Choroid plexus epithelial cell (primary cell): ENCODE measurements around the gene CRADD.
A peak's percentile ranks its signal among the peaks of the same experiment; 100 is the strongest.
"Not testable (repeated sequence)": the region's sequence is repeated elsewhere in the genome, so short reads cannot be mapped to it uniquely, and the experiment has no call there.

Experiments
- DNase-seq: peaks from one replicate; pipeline ENCODE4 v3.0.0-alpha.2; 2010; ENCODE audit warnings: low read depth
- H3K4me3 ChIP-seq: 2 replicates; pipeline ENCODE4 v1.5.1; 2011; ENCODE audit warnings: low read depth, mild to moderate bottlenecking, control low read depth, low read length, moderate library complexity
- TF ChIP-seq, protein P1 (sequence below): conservative IDR thresholded peaks from 2 replicates; pipeline ENCODE4 v1.5.1; 2011; ENCODE audit warnings: low read depth, mild to moderate bottlenecking, control low read depth, inconsistent platforms, low read length, moderate library complexity

CRADD gene

DNA sequence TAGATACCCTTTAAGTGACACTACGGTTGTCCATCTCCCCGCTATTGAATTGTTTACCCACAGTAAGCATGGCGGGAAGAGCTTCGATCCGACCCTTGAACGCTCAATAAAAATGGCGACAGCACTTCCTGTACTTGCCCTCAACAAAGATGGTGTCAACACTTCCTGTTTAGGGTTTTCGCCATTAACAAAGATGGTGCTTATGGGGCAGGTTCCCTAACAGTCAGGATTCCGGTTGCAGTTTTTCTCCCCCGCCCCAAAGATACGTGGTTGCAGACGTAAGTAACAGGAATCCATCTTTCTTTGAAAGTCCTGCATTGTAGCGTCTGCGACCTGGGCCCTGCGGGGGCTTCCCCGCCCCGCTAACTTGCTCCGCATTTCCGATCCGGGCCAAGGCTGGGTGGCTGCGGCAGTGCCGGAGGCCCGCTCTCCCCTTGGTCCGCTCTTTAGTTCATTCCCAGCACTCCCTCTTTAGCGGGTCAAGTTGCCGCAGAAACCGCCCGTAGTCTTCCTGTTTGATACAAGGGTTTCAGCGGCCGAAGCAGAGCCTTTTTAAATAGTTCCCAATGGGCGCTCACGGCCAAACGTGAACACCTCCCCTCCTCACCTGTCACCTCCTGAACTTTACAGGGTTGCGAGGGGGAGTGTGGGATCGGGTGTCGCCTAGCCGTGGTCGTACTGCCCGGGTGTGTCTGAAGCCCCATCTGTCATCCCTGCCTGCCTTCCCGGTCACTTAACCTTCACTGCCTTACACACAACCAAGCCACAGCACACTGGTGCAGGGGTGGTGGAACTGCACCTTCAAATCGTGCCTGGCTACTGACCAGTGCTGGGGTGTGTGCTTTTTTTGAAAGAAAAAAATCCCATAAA, at the start of gene CRADD:
Gene CRADD, plus strand, starts transcription at position 181 of the 870 bp plus-strand sequence.
- peak; percentile 99 for DNase-seq
- TF ChIP-seq, protein P1, sequence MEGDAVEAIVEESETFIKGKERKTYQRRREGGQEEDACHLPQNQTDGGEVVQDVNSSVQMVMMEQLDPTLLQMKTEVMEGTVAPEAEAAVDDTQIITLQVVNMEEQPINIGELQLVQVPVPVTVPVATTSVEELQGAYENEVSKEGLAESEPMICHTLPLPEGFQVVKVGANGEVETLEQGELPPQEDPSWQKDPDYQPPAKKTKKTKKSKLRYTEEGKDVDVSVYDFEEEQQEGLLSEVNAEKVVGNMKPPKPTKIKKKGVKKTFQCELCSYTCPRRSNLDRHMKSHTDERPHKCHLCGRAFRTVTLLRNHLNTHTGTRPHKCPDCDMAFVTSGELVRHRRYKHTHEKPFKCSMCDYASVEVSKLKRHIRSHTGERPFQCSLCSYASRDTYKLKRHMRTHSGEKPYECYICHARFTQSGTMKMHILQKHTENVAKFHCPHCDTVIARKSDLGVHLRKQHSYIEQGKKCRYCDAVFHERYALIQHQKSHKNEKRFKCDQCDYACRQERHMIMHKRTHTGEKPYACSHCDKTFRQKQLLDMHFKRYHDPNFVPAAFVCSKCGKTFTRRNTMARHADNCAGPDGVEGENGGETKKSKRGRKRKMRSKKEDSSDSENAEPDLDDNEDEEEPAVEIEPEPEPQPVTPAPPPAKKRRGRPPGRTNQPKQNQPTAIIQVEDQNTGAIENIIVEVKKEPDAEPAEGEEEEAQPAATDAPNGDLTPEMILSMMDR, result no peak
- H3K4me3 ChIP-seq, result peak within 1 kb of the TSS; percentile 77

DNA sequence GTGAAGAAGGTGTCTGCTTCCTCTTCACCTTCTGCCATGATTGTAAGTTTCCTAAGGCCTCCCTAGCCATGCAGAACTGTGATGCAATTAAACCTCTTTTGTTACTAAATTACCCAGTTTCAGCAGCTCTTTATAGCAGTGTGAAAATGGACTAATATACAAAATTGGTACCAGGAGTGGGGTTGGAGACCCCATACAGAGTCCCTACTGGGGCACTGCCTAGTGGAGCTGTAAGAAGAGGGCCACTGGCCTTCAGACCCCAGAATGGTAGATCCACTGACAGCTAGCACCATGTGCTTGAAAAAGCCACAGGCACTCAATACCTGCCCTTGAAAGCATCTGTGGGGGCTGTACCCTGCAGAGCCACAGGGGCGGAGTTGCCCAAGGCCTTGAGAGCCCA, 44.8 kb upstream of the CRADD start:
- no peak for DNase-seq
- TF ChIP-seq, protein P1, result no peak
- no peak overlapping the region for H3K4me3 ChIP-seq

DNA sequence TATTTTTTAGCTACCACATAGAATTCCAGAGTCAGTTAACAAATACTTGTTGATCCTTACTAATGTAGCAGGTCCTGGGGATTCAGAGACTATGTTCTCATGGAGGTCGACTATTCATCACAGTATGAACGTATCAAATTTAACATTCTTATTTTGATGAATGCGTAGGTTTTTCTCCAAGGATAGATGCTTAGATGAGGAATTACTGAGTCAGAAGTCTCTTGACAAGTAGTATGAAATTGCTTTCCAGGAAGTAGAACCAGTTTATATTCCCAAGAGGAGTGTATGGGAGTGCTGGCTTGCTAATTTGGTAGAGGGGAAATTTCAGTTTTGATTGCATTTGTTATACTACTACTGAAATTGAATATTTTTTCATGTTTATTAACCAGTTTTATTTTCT, 42.8 kb upstream of the CRADD start:
- H3K4me3 ChIP-seq, result no peak overlapping the region
- TF ChIP-seq, protein P1, result no peak
- DNase-seq, result peak; percentile 53

DNA sequence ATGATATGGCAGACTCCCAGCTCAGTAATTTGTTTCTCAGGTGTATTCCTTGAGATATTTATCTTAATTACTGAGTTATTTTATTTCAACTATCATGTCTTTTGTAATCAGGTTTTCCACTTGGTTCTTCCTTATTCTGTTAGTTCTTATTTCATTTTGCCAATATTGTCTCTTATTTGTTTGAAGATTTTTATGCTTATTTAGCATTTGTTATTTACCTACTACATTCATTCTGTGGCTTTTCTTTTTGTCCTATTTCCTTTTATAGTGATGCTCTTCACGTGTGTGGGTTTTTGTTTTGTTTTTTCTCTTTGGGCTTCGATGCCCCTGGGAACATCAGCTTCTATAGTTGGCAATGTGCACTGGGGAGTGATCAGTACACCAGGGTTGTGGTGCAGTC, 40.5 kb upstream of the CRADD start:
- DNase-seq, result no peak
- TF ChIP-seq, protein P1, result no peak
- H3K4me3 ChIP-seq, result no peak overlapping the region

DNA sequence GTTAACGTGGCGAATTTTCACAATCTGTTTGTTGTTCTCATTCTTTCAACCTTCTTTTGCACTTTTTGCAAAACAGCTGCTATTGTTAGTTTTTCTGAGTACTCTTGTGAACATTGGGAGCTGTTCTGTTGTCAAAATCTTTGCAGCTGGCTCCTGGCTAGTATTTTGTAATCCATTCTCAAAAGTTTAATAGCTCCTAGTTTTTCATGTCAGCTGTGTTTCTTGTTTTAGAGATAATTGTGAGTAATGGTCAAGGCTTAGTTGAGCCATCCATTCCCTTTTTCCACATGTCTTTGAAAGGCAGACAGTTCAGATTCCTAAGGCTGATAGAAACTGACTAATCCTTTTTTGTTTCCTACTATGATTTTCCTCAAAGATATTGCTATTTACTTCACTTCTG, 39.1 kb upstream of the CRADD start:
- no peak for DNase-seq
- no peak overlapping the region for H3K4me3 ChIP-seq
- TF ChIP-seq, protein P1, result no peak

DNA sequence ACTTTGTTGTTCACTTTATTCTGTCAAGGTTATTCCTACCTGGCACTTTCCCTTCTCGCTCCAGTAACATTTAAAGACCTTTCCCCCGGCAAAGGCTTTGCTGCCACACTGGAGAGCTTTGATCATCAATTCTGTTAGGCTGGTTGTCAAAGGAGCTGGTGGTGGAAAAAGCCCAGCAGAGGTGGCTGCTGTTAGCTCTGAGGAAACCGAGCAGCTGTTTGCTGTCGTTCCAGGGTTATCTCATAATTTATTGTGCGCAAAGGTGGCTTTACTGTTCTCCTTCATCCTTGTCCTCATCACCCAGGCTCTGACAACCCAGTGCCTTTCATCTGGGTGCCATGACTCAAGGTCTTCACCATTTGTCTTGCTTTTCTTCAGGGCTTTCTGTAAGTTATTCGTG, 38.2 kb upstream of the CRADD start:
- DNase-seq, result no peak
- TF ChIP-seq, protein P1, result no peak
- no peak overlapping the region for H3K4me3 ChIP-seq

DNA sequence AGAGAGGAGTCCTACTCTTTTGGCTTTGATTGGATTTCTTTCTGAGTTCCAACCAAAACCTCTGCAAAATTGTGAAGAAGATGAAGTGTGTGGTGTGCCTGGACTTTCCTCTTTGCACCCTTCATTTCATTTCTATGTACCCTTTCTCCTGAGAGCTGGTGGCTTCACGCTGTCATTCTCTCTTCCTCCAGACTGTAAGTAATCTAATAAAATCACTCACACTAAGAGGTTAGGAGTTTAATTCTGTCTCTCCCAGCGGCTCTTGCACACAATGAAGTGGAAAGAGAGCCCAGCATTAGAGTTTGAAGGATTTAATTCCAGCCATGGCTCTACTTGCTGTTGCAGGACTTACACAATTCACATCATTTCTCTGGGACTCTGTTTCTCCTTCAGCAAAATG, 37.8 kb upstream of the CRADD start:
- TF ChIP-seq, protein P1, result no peak

DNA sequence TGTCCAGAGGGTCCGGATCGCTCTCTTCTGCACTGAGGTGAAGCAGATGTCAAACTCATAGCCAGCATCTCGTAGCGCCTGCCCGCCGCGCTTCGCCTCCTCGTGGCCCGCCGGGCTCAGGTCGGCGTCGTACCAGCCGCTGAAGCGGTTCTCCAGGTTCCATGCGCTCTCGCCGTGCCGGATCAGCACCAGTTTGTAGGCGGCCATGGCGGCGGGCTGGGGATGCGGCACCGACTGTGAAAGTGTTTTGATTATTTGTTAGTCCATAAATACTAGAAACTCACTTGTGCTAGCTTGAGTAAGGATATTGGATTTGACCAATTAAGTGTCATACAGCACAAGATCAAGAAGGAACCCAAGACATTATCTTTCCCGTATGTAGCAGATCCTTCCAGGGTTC, 35.8 kb upstream of the CRADD start:
- not testable (repeated sequence) for DNase-seq, H3K4me3 ChIP-seq

More for the DNA sequence above, 37.8 kb upstream of the CRADD start:
- no peak for DNase-seq
- H3K4me3 ChIP-seq, result no peak overlapping the region
